ENCODE measurements around the gene PGLYRP2.
"Not testable (repeated sequence)": the region's sequence is repeated elsewhere in the genome, so short reads cannot be mapped to it uniquely, and the experiment has no call there.

PGLYRP2 gene

DNA sequence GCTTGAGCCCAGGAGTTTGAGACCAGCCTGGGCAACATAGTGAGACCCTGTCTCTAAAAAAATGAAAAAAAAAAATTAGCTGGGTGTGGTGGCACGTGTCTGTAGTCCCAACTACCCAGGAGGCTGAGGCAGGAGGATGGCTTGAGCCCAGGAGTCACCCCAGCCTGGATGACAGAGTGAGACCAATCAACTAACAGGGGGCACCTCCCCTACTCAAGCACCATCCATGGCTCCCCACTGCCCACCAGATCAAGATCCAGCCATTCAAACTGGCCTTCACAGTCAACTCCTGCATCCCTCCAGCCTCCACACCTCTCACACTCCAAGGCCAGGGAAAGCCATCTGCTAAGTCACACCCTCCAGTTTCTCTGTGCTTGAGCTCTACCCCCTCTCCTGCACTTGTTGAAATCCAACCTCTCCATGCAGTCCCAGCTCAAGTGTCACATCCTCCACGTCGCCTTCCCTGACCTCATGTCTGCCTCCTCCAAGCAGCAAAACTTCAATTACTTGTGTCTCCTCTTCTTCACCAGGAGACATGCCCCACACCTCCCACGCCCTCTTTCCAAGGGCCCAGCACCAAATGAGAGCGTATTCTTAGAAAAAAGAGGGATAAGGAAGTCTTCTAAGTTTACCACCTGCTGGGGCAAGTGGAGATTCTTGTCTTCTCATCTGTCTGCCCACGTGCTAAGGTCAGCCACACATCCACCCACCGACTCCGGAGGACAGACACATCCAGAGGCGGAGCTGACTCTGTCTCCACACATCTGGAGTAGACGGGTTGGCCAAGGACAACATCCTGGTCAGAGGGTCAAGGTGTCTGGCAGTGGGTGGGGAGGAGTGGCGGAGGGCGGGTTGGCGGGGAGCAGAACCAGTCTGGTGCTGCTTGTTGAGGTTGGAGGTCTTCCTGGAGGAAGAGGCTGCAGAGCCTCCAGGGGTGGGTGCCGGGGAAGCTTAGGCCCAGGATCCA is 28.1 kb upstream of the PGLYRP2 start:
- Mint-ChIP-seq H3K27me3 (peaks cover 0 to 6% of the 10 kb centered on the region in 2 donors), H3K36me3 (ENCODE audit: insufficient read depth) (no peaks in the 10 kb centered on the region), H3K27ac (no peak overlapping the region), H3K9me3 (no peaks in the 10 kb centered on the region), H3K4me3 (peak overlapping the region; percentile 90 to 93), H3K4me1 (ENCODE audit: low read depth in 2 of 2) (peaks cover 18 to 24% of the 10 kb centered on the region in 2 donors)
- ATAC-seq (replicated peaks) (no peak), DNase-seq (no peak)

GRCh38 chr19:15506074-15506571 is 26.8 kb upstream of the PGLYRP2 start:
- H3K27ac Mint-ChIP-seq: peak overlapping the region in 1 of 2 donors; percentile 4
- no peak for DNase-seq
- peaks cover 0 to 6% of the 10 kb centered on the region in 2 donors for H3K27me3 Mint-ChIP-seq
- no peaks in the 10 kb centered on the region for H3K9me3 Mint-ChIP-seq
- peaks cover 24% of the 10 kb centered on the region in 2 donors for H3K4me1 Mint-ChIP-seq (ENCODE audit: low read depth in 2 of 2)
- no peak overlapping the region for H3K4me3 Mint-ChIP-seq
- no peaks in the 10 kb centered on the region for H3K36me3 Mint-ChIP-seq (ENCODE audit: insufficient read depth)
- no peak for ATAC-seq (replicated peaks)

DNA sequence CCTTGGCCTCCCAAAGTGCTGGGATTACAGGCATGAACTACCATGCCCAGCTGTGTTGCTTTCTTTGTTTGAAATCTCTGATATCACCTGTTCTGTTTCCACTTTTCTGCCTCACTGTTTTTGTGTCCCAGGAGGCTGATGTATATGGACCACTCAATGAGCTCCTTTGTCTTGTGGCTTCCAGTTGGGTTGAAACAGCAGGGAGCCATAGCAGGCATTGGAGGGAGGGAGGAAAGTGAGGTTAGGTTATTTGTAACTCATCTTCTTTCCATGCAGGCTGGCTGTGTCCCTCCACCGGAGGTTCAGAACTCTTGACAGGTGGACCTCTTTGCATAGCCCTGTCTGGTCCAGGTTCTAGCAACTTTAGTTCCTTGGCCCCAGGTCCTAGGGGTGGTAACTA is 23.0 kb upstream of the PGLYRP2 start:
- H3K36me3 Mint-ChIP-seq (ENCODE audit: insufficient read depth): no peaks in the 10 kb centered on the region
- no peaks in the 10 kb centered on the region for H3K27me3 Mint-ChIP-seq
- no peak overlapping the region for H3K4me3 Mint-ChIP-seq

DNA sequence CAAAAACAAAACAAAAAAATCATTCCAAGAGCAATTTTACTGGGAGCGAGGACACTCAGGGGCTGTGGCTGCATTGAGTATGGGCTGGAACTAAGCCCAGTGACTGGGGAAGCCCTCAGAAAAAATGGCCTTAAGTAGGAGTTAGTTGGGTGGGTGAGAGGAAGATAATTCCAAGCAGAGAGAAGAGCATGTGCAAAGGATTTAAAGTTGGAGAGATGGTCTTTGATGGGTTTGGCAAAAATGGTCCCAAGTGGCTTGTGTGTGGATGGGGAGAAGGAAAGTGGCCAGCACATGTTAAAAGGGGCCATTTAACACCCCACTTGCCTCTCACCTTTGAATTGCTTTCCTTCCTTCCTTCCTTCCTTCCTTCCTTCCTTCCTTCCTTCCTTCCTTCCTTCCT is 22.3 kb upstream of the PGLYRP2 start:
- H3K9me3 Mint-ChIP-seq: no peaks in the 10 kb centered on the region
- peaks cover 6 to 18% of the 10 kb centered on the region in 2 donors for H3K4me1 Mint-ChIP-seq (ENCODE audit: low read depth in 2 of 2)
- no peak overlapping the region for H3K4me3 Mint-ChIP-seq
- no peak for DNase-seq
- ATAC-seq (replicated peaks): no peak
- no peaks in the 10 kb centered on the region for H3K27me3 Mint-ChIP-seq
- peak overlapping the region in 1 of 2 donors; percentile 42 for H3K27ac Mint-ChIP-seq
- no peaks in the 10 kb centered on the region for H3K36me3 Mint-ChIP-seq (ENCODE audit: insufficient read depth)

More for the DNA sequence above, 23.0 kb upstream of the PGLYRP2 start:
- H3K9me3 Mint-ChIP-seq: no peaks in the 10 kb centered on the region
- H3K4me1 Mint-ChIP-seq (ENCODE audit: low read depth in 2 of 2): peaks cover 7 to 18% of the 10 kb centered on the region in 2 donors
- no peak for DNase-seq
- peak overlapping the region in 1 of 2 donors; percentile 42 for H3K27ac Mint-ChIP-seq
- ATAC-seq (replicated peaks): no peak

- Mint-ChIP-seq H3K27me3 (no peaks in the 10 kb centered on the region), H3K4me1 (ENCODE audit: low read depth in 2 of 2) (peaks cover 4 to 18% of the 10 kb centered on the region in 2 donors), H3K27ac (peak overlapping the region in 1 of 2 donors; percentile 27), H3K4me3 (no peak overlapping the region), H3K9me3 (no peaks in the 10 kb centered on the region), H3K36me3 (ENCODE audit: insufficient read depth) (no peaks in the 10 kb centered on the region)
- DNase-seq: no peak
- no peak for ATAC-seq (replicated peaks)
These were observed 19.6 kb upstream of the PGLYRP2 start for GRCh38 chr19:15498910-15499309.

DNA sequence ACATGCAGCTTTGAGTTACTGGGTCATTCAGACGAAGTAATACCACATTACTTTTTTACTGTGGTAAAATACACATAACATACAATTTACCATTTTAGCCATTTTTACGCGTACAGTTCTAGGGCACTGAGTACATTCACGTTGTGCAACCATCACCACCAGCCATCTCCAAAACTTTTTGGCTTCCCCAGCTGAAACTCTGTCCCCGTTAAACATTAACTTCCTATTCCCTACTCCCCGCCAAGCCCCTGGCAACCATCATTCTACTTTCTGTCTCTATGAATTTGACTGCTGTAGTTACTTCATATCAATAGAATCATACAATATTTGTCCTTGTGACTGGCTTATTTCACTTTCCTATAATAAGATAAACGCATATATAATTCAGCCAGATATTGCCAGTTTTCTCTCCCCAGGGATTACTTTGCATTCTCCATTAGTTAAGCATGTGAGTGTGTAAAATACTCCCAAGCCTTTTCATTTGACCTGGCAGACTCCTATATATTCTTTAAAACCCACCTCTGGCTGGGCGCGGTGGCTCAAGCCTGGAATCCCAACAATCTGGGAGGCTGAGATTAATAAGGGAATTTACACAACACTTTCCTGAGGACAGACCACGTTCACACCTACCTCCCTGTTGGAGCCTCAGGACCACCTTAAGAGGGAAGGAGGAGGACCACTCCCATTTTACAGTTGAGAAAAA is 19.0 kb upstream of the PGLYRP2 start:
- DNase-seq (no peak), ATAC-seq (replicated peaks) (no peak)
- Mint-ChIP-seq H3K9me3 (no peaks in the 10 kb centered on the region), H3K27me3 (no peaks in the 10 kb centered on the region), H3K4me3 (no peak overlapping the region), H3K36me3 (ENCODE audit: insufficient read depth) (no peaks in the 10 kb centered on the region), H3K4me1 (ENCODE audit: low read depth in 2 of 2) (peaks cover 4 to 18% of the 10 kb centered on the region in 2 donors), H3K27ac (peak overlapping the region in 1 of 2 donors; percentile 27)

- peaks cover 4 to 7% of the 10 kb centered on the region in 2 donors for H3K4me1 Mint-ChIP-seq (ENCODE audit: low read depth in 2 of 2)
- H3K4me3 Mint-ChIP-seq: no peak overlapping the region
- H3K9me3 Mint-ChIP-seq: no peaks in the 10 kb centered on the region
- ATAC-seq (replicated peaks) (no peak), DNase-seq (no peak)
- no peaks in the 10 kb centered on the region for H3K36me3 Mint-ChIP-seq (ENCODE audit: insufficient read depth)
- H3K27me3 Mint-ChIP-seq: no peaks in the 10 kb centered on the region
- no peak overlapping the region for H3K27ac Mint-ChIP-seq
These were observed 15.8 kb upstream of the PGLYRP2 start for GRCh38 chr19:15495151-15495550.

DNA sequence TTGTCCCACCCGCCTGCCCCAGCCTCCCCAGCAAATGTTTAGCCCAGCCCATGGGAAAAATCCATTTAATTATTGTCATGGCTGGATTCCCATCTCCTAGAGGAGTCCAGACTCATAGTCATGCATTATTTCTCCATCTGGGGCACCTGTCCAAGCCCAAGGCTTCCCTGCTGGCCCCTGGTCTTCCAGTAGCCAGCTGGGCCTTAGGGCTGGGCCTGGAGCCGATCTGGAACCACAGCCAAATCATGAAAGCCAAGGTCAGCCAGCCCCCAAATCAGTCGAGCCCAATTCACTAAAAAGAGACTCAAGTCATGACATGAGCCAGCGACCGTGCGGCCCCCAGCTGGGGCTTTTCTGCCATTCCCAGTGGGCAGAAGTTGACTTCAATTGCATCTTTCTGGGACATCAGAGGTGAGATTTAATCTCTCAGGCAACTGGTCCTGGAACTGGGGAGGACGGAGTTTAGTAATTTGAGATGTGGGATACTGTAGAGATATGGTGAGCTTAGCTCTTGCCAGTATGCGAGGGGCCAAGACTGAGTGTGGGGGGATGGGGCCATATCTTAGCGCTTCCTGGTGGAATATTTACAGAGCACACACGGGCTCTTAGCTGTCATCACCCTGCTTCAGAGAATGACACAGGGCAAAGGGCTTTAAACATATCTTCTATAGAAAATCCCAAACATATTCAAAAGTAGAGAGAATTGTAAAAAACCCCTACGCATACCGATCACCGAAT is 9.4 kb upstream of the PGLYRP2 start:
- H3K27me3 Mint-ChIP-seq: no peaks in the 10 kb centered on the region
- peaks cover 0 to 2% of the 10 kb centered on the region in 2 donors for H3K4me1 Mint-ChIP-seq (ENCODE audit: low read depth in 2 of 2)
- H3K9me3 Mint-ChIP-seq: no peaks in the 10 kb centered on the region
- H3K27ac Mint-ChIP-seq: no peak overlapping the region
- DNase-seq (no peak), ATAC-seq (replicated peaks) (no peak)
- no peak overlapping the region for H3K4me3 Mint-ChIP-seq
- H3K36me3 Mint-ChIP-seq (ENCODE audit: insufficient read depth): no peaks in the 10 kb centered on the region

DNA sequence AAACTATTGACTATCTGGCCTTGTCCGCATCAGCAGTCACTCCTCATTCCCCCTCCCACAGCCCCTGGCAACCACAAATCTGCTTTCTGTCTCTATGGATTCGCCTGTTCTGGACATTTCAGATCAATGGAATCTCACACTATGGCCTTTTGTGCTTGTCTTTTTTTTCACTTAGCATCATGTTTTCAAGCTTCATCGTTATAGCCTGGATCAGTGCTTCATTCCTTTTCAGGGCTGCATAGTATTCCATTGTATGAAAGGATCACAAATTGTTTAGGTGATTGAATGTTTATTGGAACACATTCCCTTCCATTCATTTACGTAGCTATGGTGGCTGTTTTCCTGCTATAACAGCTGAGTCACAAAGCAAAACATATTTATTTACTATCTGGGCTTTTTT is 7.7 kb upstream of the PGLYRP2 start:
- Mint-ChIP-seq H3K27ac (no peak overlapping the region), H3K4me3 (no peak overlapping the region), H3K9me3 (no peaks in the 10 kb centered on the region), H3K4me1 (ENCODE audit: low read depth in 2 of 2) (peaks cover 0 to 2% of the 10 kb centered on the region in 2 donors), H3K27me3 (no peaks in the 10 kb centered on the region), H3K36me3 (ENCODE audit: insufficient read depth) (no peaks in the 10 kb centered on the region)
- no peak for DNase-seq
- no peak for ATAC-seq (replicated peaks)

GRCh38 chr19:15485768-15486167 is 6.5 kb upstream of the PGLYRP2 start:
- not testable (repeated sequence) for H3K27me3 Mint-ChIP-seq; H3K4me3 Mint-ChIP-seq; DNase-seq; ATAC-seq (replicated peaks); H3K4me1 Mint-ChIP-seq (ENCODE audit: low read depth in 2 of 2); H3K9me3 Mint-ChIP-seq; H3K27ac Mint-ChIP-seq; H3K36me3 Mint-ChIP-seq (ENCODE audit: insufficient read depth)

GRCh38 chr19:15480996-15481395 is 1.7 kb upstream of the PGLYRP2 start:
- not testable (repeated sequence) for H3K9me3 Mint-ChIP-seq; H3K4me3 Mint-ChIP-seq; DNase-seq; H3K27ac Mint-ChIP-seq; H3K36me3 Mint-ChIP-seq (ENCODE audit: insufficient read depth); ATAC-seq (replicated peaks); H3K27me3 Mint-ChIP-seq
- peaks cover 19 to 25% of the 10 kb centered on the region in 2 donors for H3K4me1 Mint-ChIP-seq (ENCODE audit: low read depth in 2 of 2)

GRCh38 chr19:15476325-15476724 is 3.0 kb downstream of the PGLYRP2 start:
- Mint-ChIP-seq H3K9me3 (no peaks in the 10 kb centered on the region), H3K36me3 (ENCODE audit: insufficient read depth) (peaks cover under 1% of the 10 kb centered on the region), H3K27me3 (no peaks in the 10 kb centered on the region), H3K27ac (peak overlapping the region in 1 of 2 donors; percentile 1), H3K4me1 (ENCODE audit: low read depth in 2 of 2) (peaks cover 22 to 24% of the 10 kb centered on the region in 2 donors), H3K4me3 (no peak overlapping the region)
- DNase-seq (no peak), ATAC-seq (replicated peaks) (no peak)

- Mint-ChIP-seq H3K36me3 (ENCODE audit: insufficient read depth) (peaks cover 3% of the 10 kb centered on the region), H3K9me3 (no peaks in the 10 kb centered on the region), H3K27ac (no peak overlapping the region), H3K4me3 (no peak overlapping the region), H3K4me1 (ENCODE audit: low read depth in 2 of 2) (peaks cover 22 to 24% of the 10 kb centered on the region in 2 donors), H3K27me3 (no peaks in the 10 kb centered on the region)
- DNase-seq (no peak), ATAC-seq (replicated peaks) (no peak)
These were observed 3.7 kb downstream of the PGLYRP2 start for GRCh38 chr19:15475611-15476010.
